PFSK-1 (cell line): Measurements from ENCODE around the gene B3GNT2.

Experiments used
- FOXP2 ChIP-seq: optimal IDR thresholded peaks from 2 replicates; pipeline ENCODE3; 2011; ENCODE audit warnings: borderline replicate concordance, control low read depth, inconsistent platforms; ENCODE audit not compliant: insufficient read depth; ENCODE audit errors: extremely low read length, extremely low read depth
- POLR2AphosphoS5 ChIP-seq: IDR thresholded peaks from 2 replicates; pipeline ENCODE4 v1.6.1; 2012; ENCODE audit warnings: low read depth, mild to moderate bottlenecking, control low read depth, low read length, moderate library complexity
- REST ChIP-seq, 2 experiments: IDR thresholded peaks; 2 replicates each; pipeline versions ENCODE4 v1.6.1 to v1.8.0; 2011 to 2012; ENCODE audit warnings: low read depth in 2 of 2, low read length in 2 of 2, control low read depth in 1 of 2, inconsistent platforms in 1 of 2, mild to moderate bottlenecking in 1 of 2, moderate library complexity in 1 of 2; ENCODE audit not compliant: insufficient read depth in 1 of 2
- TAF1 ChIP-seq: IDR thresholded peaks from 2 replicates; pipeline ENCODE4 v1.6.1; 2012; ENCODE audit warnings: low read length, control low read depth, borderline replicate concordance; ENCODE audit not compliant: insufficient read depth

GRCh38 chr2:62150597-62151305 is 45.2 kb upstream of the B3GNT2 start:
- TF ChIP-seq REST (IDR thresholded peaks at IDR 0.05; ENCODE audit: insufficient read depth in 1 of 2, low read depth in 2 of 2, low read length in 2 of 2) (no peak), POLR2AphosphoS5 (no peak), TAF1 (no peak), FOXP2 (no peak)
